OCI-LY7 (cell line): ENCODE data around the gene NTM. TPM values are rescaled to one million over a fixed set of nuclear protein-coding genes. Genes with fewer than 3 reads are reported as not detected.

Experiments used
- BruUV-seq: library from RNA; stranded (reverse); fragments of 400-500 nt; replicated peaks from 2 replicates; lab custom pipeline; 2021; lab: Mats Ljungman, UMichigan
- CTCF ChIA-PET: fragments of 300-600 bp; sonication (Branson Sonifier 250); formaldehyde crosslinking; loops from one replicate; lab custom pipeline; 2022; ENCODE audit warnings: antibody characterized with exemption; ENCODE audit not compliant: unreplicated experiment; lab: Charles Lee
- POLR2A ChIA-PET: fragments of 300-600 bp; sonication (Branson Sonifier 250); formaldehyde crosslinking; loops from one replicate; lab custom pipeline; 2022; ENCODE audit warnings: antibody characterized with exemption; lab: Charles Lee
- DNase-seq: peaks from one replicate; pipeline ENCODE4 v3.0.0-alpha.2; 2015; ENCODE audit warnings: low spot score
- H2AFZ ChIP-seq: fragments of 200-600 bp; sonication (generic), shearing (Covaris generic); 2 replicates; pipeline ENCODE4 v1.6.1; 2014; ENCODE audit warnings: mild to moderate bottlenecking, antibody characterized with exemption, low read length, moderate library complexity
- H3K27ac ChIP-seq: fragments of 200-600 bp; sonication (generic); 2 replicates; pipeline ENCODE4 v1.5.1; 2014; ENCODE audit warnings: mixed run types, low read depth, mild to moderate bottlenecking, moderate library complexity, low read length, inconsistent platforms; ENCODE audit not compliant: poor library complexity, severe bottlenecking
- H3K36me3 ChIP-seq: fragments of 200-600 bp; sonication (generic); 2 replicates; pipeline ENCODE4 v1.6.1; 2014; ENCODE audit warnings: mild to moderate bottlenecking, antibody characterized with exemption, low read length, moderate library complexity, mixed read lengths; ENCODE audit not compliant: insufficient read depth
- H3K4me1 ChIP-seq: fragments of 200-600 bp; sonication (generic); 2 replicates; pipeline ENCODE4 v1.5.1; 2014; ENCODE audit warnings: mild to moderate bottlenecking, low read length; ENCODE audit not compliant: insufficient read depth, poor library complexity, severe bottlenecking
- H3K4me2 ChIP-seq: fragments of 200-600 bp; sonication (generic); 2 replicates; pipeline ENCODE4 v1.6.1; 2014; ENCODE audit warnings: mild to moderate bottlenecking, low read length
- H3K4me3 ChIP-seq: fragments of 200-600 bp; sonication (generic); 2 replicates; pipeline ENCODE4 v1.5.1; 2014; ENCODE audit warnings: mild to moderate bottlenecking, low read depth, low read length; ENCODE audit not compliant: poor library complexity, severe bottlenecking
- H3K79me2 ChIP-seq: fragments of 200-600 bp; sonication (generic); 2 replicates; pipeline ENCODE4 v1.6.1; 2016; ENCODE audit warnings: low read depth, mild to moderate bottlenecking, low read length, moderate library complexity, mixed read lengths; ENCODE audit not compliant: insufficient read depth
- H3K9me2 ChIP-seq: fragments of 200-600 bp; sonication (generic); 2 replicates; pipeline ENCODE4 v1.6.1; 2016; ENCODE audit warnings: mild to moderate bottlenecking, low read length, mixed read lengths; ENCODE audit not compliant: insufficient read depth
- H3K9me3 ChIP-seq: fragments of 200-600 bp; sonication (generic); 2 replicates; pipeline ENCODE4 v1.6.1; 2014; ENCODE audit warnings: mild to moderate bottlenecking, mixed run types, low read length, mixed read lengths
- H4K20me1 ChIP-seq: fragments of 200-600 bp; sonication (generic); 2 replicates; pipeline ENCODE4 v1.6.1; 2014; ENCODE audit warnings: mild to moderate bottlenecking, antibody characterized with exemption, low read length, moderate library complexity, mixed read lengths; ENCODE audit not compliant: insufficient read depth
- CTCF ChIP-seq: fragments of 200-600 bp; sonication (generic); conservative IDR thresholded peaks from 2 replicates; pipeline ENCODE4 v1.5.1; 2014; ENCODE audit warnings: mild to moderate bottlenecking, antibody characterized with exemption, low read length, moderate library complexity, mixed read lengths
- EZH2phosphoT487 ChIP-seq: fragments of 200-600 bp; sonication (generic); IDR thresholded peaks from 2 replicates; pipeline ENCODE4 v1.6.1; 2018; ENCODE audit warnings: low read depth, borderline replicate concordance, mild to moderate bottlenecking, mixed run types, antibody characterized with exemption, low read length, moderate library complexity, mixed read lengths
- intact Hi-C: fragments of 100-400 bp; cut with micrococcal nuclease; formaldehyde crosslinking; loops from one replicate; pipeline ENCODE4 v1.10.0; 2022; ENCODE audit not compliant: unreplicated experiment
- total RNA-seq, 2 experiments: library from RNA; depleted of rRNA in 1 of 2; stranded (reverse); fragments of >200 nt in 1 of 2; shearing (Covaris generic) in 1 of 2; gene quantifications; 2 replicates each; pipeline ENCODE4 v1.2.3, GENCODE V29; 2014 to 2022

NTM gene
- total RNA-seq, 2 experiments from 2014 or later = not detected

GRCh38 chr11:131356206-131356605 is 14.2 kb upstream of the NTM start:
- no peaks in the 10 kb centered on the region for H3K4me1 ChIP-seq
- no TSS peak for BruUV-seq
- DNase-seq = no peak
- no peaks in the 10 kb centered on the region for H3K9me3 ChIP-seq
- no peak overlapping the region for H2AFZ ChIP-seq
- H3K27ac ChIP-seq = no peak overlapping the region
- intact Hi-C loops = no loop called here
- H3K36me3 ChIP-seq = no peaks in the 10 kb centered on the region
- no peaks in the 10 kb centered on the region for H3K9me2 ChIP-seq
- ChIA-PET POLR2A (interaction anchor here (1.0 kb wide), 1 partner anchor 19 kb away, joined by 3 read pairs; no protein-coding TSS in a partner anchor), CTCF (no interaction called here)
- no peaks in the 10 kb centered on the region for H4K20me1 ChIP-seq
- no peak overlapping the region for H3K4me3 ChIP-seq
- TF ChIP-seq CTCF (no peak), EZH2phosphoT487 (no peak)
- no peaks in the 10 kb centered on the region for H3K79me2 ChIP-seq
- H3K4me2 ChIP-seq = no peak overlapping the region

GRCh38 chr11:131365329-131365930 is 5.0 kb upstream of the NTM start:
- H3K9me3 ChIP-seq = no peaks in the 10 kb centered on the region
- ChIA-PET POLR2A (interaction anchor here (0.9 kb wide), 1 partner anchor 11 kb away, joined by 3 read pairs; no protein-coding TSS in a partner anchor), CTCF (no interaction called here)
- no peaks in the 10 kb centered on the region for H3K9me2 ChIP-seq
- H3K4me1 ChIP-seq = no peaks in the 10 kb centered on the region
- H3K36me3 ChIP-seq = no peaks in the 10 kb centered on the region
- no peaks in the 10 kb centered on the region for H4K20me1 ChIP-seq
- no peak overlapping the region for H2AFZ ChIP-seq
- no TSS peak for BruUV-seq
- intact Hi-C loops = no loop called here
- no peak overlapping the region for H3K27ac ChIP-seq
- no peaks in the 10 kb centered on the region for H3K79me2 ChIP-seq
- H3K4me3 ChIP-seq = no peak overlapping the region
- TF ChIP-seq EZH2phosphoT487 = no peak
- DNase-seq = no peak
- no peak overlapping the region for H3K4me2 ChIP-seq

GRCh38 chr11:131370901-131371790 is 731 bp downstream of the NTM start:
- DNase-seq = no peak
- POLR2A ChIA-PET = interaction anchor here (0.6 kb wide), 1 partner anchor 8 kb away, joined by 3 read pairs; no protein-coding TSS in a partner anchor
- CTCF ChIA-PET = no interaction called here
- TF ChIP-seq CTCF = no peak
- TF ChIP-seq EZH2phosphoT487 = no peak
- Histone ChIP-seq H3K4me3 (no peak overlapping the region), H4K20me1 (no peaks in the 10 kb centered on the region), H3K36me3 (no peaks in the 10 kb centered on the region), H3K4me1 (peaks cover under 1% of the 10 kb centered on the region), H3K9me2 (no peaks in the 10 kb centered on the region), H2AFZ (no peak overlapping the region), H3K9me3 (no peaks in the 10 kb centered on the region), H3K79me2 (no peaks in the 10 kb centered on the region), H3K27ac (no peak overlapping the region), H3K4me2 (no peak overlapping the region)
- BruUV-seq = no TSS peak
- intact Hi-C loops = loop anchor here (10.0 kb wide), 1 partner anchor 456 kb away; the partner anchor contains the start of gene SNX19
